Measurements from ENCODE around the gene HOXA1.

Gene HOXA1

GRCh38 chr7:27109466-27110185 is 13.8 kb upstream of the HOXA1 start:
- no peak overlapping the region for H3K23ac ChIP-seq (ENCODE audit: low read length in 2 of 2)
- 77% methylated on average over 4 of the region's 4 CpGs for WGBS
- H3K18ac ChIP-seq (ENCODE audit: low read depth in 1 of 2, low read length in 2 of 2): no peak overlapping the region
- H3K14ac ChIP-seq (ENCODE audit: low read length in 2 of 2): no peak overlapping the region
- no peak overlapping the region for H4K8ac ChIP-seq (ENCODE audit: low read length)
- H2BK15ac ChIP-seq (ENCODE audit: low read depth, poor library complexity, severe bottlenecking): no peak overlapping the region
- H3K9me3 ChIP-seq (ENCODE audit: control insufficient read depth, low read length): no peaks in the 10 kb centered on the region
- H3K4me2 ChIP-seq (ENCODE audit: low read length, poor library complexity, severe bottlenecking): peak overlapping the region; percentile 82
- no peak for DNase-seq
- no peaks in the 10 kb centered on the region for H3K79me1 ChIP-seq (replicated peaks; ENCODE audit: low read length, poor library complexity, severe bottlenecking)
- H2BK12ac ChIP-seq (ENCODE audit: low read length in 2 of 2): peak overlapping the region in 1 of 2 experiments; percentile 6
- peak overlapping the region; percentile 96 for H3K9ac ChIP-seq (ENCODE audit: low read length)
- H4K91ac ChIP-seq (ENCODE audit: low read length): no peak overlapping the region
- no peak overlapping the region for H2BK5ac ChIP-seq (ENCODE audit: low read depth, low read length, poor library complexity, severe bottlenecking)
- H3K27ac ChIP-seq (ENCODE audit: low read length, poor library complexity, severe bottlenecking): peak overlapping the region; percentile 87
- peaks cover 6 to 26% of the 10 kb centered on the region in 2 experiments for H3K36me3 ChIP-seq (ENCODE audit: control insufficient read depth in 1 of 2, insufficient read depth in 2 of 2, low read depth in 1 of 2, low read length in 2 of 2)
- H3K4me1 ChIP-seq (ENCODE audit: control insufficient read depth, insufficient read depth, low read depth, low read length): peaks cover 27% of the 10 kb centered on the region
- no peak overlapping the region for H2BK120ac ChIP-seq (ENCODE audit: low read depth, low read length)
- no peak overlapping the region for H2AFZ ChIP-seq (ENCODE audit: low read depth, low read length)
- H3K27me3 ChIP-seq (ENCODE audit: control insufficient read depth in 1 of 2, insufficient read depth in 1 of 2, low read length in 2 of 2): no peaks in the 10 kb centered on the region
- peak overlapping the region in 1 of 2 experiments; percentile 26 for H3K4ac ChIP-seq (ENCODE audit: low read depth in 1 of 2, low read length in 2 of 2)
- peak overlapping the region in 1 of 2 experiments; percentile 41 for H3K4me3 ChIP-seq (ENCODE audit: insufficient read depth in 1 of 2, low read depth in 1 of 2, low read length in 2 of 2)
- H2AK5ac ChIP-seq (ENCODE audit: low read length, severe bottlenecking): peak overlapping the region; percentile 54

- peak overlapping the region; percentile 92 for H3K27ac ChIP-seq (ENCODE audit: low read length, poor library complexity, severe bottlenecking)
- peak overlapping the region in 1 of 2 experiments; percentile 35 for H3K23ac ChIP-seq (ENCODE audit: low read length in 2 of 2)
- peak overlapping the region in 1 of 2 experiments; percentile 84 for H2BK12ac ChIP-seq (ENCODE audit: low read length in 2 of 2)
- peak overlapping the region; percentile 6 to 15 for H3K18ac ChIP-seq (ENCODE audit: low read depth in 1 of 2, low read length in 2 of 2)
- peak overlapping the region; percentile 19 for H2AK5ac ChIP-seq (ENCODE audit: low read length, severe bottlenecking)
- H4K91ac ChIP-seq (ENCODE audit: low read length): peak overlapping the region; percentile 66
- no peaks in the 10 kb centered on the region for H3K9me3 ChIP-seq (ENCODE audit: control insufficient read depth, low read length)
- peak; percentile 56 for DNase-seq
- H3K14ac ChIP-seq (ENCODE audit: low read length in 2 of 2): no peak overlapping the region
- no peaks in the 10 kb centered on the region for H3K27me3 ChIP-seq (ENCODE audit: control insufficient read depth in 1 of 2, insufficient read depth in 1 of 2, low read length in 2 of 2)
- H2BK15ac ChIP-seq (ENCODE audit: low read depth, poor library complexity, severe bottlenecking): peak overlapping the region; percentile 85
- WGBS: 9% methylated on average over 35 of the region's 41 CpGs
- H3K79me1 ChIP-seq (replicated peaks; ENCODE audit: low read length, poor library complexity, severe bottlenecking): no peaks in the 10 kb centered on the region
- H4K8ac ChIP-seq (ENCODE audit: low read length): peak overlapping the region; percentile 93
- peak overlapping the region; percentile 45 to 61 for H3K4me3 ChIP-seq (ENCODE audit: insufficient read depth in 1 of 2, low read depth in 1 of 2, low read length in 2 of 2)
- H3K4me2 ChIP-seq (ENCODE audit: low read length, poor library complexity, severe bottlenecking): peak overlapping the region; percentile 82
- H2BK5ac ChIP-seq (ENCODE audit: low read depth, low read length, poor library complexity, severe bottlenecking): peak overlapping the region; percentile 96
- H3K36me3 ChIP-seq (ENCODE audit: control insufficient read depth in 1 of 2, insufficient read depth in 2 of 2, low read depth in 1 of 2, low read length in 2 of 2): peaks cover 6 to 26% of the 10 kb centered on the region in 2 experiments
- H2BK120ac ChIP-seq (ENCODE audit: low read depth, low read length): no peak overlapping the region
- H3K4me1 ChIP-seq (ENCODE audit: control insufficient read depth, insufficient read depth, low read depth, low read length): peaks cover 27% of the 10 kb centered on the region
- H2AFZ ChIP-seq (ENCODE audit: low read depth, low read length): no peak overlapping the region
- H3K9ac ChIP-seq (ENCODE audit: low read length): peak overlapping the region; percentile 96
- H3K4ac ChIP-seq (ENCODE audit: low read depth in 1 of 2, low read length in 2 of 2): peak overlapping the region in 1 of 2 experiments; percentile 63
These were observed 12.8 kb upstream of the HOXA1 start for GRCh38 chr7:27108390-27109127.

GRCh38 chr7:27107391-27108381 is 11.9 kb upstream of the HOXA1 start:
- Histone ChIP-seq H4K91ac (ENCODE audit: low read length) (peak overlapping the region; percentile 85), H3K18ac (ENCODE audit: low read depth in 1 of 2, low read length in 2 of 2) (peak overlapping the region; percentile 6 to 15), H3K27me3 (ENCODE audit: control insufficient read depth in 1 of 2, insufficient read depth in 1 of 2, low read length in 2 of 2) (no peaks in the 10 kb centered on the region), H3K4me1 (ENCODE audit: control insufficient read depth, insufficient read depth, low read depth, low read length) (peaks cover 33% of the 10 kb centered on the region), H3K23ac (ENCODE audit: low read length in 2 of 2) (peak overlapping the region in 1 of 2 experiments; percentile 81), H3K4me2 (ENCODE audit: low read length, poor library complexity, severe bottlenecking) (peak overlapping the region; percentile 82), H3K14ac (ENCODE audit: low read length in 2 of 2) (no peak overlapping the region), H3K9ac (ENCODE audit: low read length) (peak overlapping the region; percentile 96), H2AK5ac (ENCODE audit: low read length, severe bottlenecking) (peak overlapping the region; percentile 88), H3K36me3 (ENCODE audit: control insufficient read depth in 1 of 2, insufficient read depth in 2 of 2, low read depth in 1 of 2, low read length in 2 of 2) (peaks cover 6 to 26% of the 10 kb centered on the region in 2 experiments), H3K9me3 (ENCODE audit: control insufficient read depth, low read length) (no peaks in the 10 kb centered on the region), H2BK5ac (ENCODE audit: low read depth, low read length, poor library complexity, severe bottlenecking) (peak overlapping the region; percentile 96), H2BK15ac (ENCODE audit: low read depth, poor library complexity, severe bottlenecking) (peak overlapping the region; percentile 85), H3K4me3 (ENCODE audit: insufficient read depth in 1 of 2, low read depth in 1 of 2, low read length in 2 of 2) (peak overlapping the region; percentile 26 to 65), H4K8ac (ENCODE audit: low read length) (peak overlapping the region; percentile 93), H2BK120ac (ENCODE audit: low read depth, low read length) (no peak overlapping the region), H2AFZ (ENCODE audit: low read depth, low read length) (no peak overlapping the region), H3K27ac (ENCODE audit: low read length, poor library complexity, severe bottlenecking) (peak overlapping the region; percentile 92), H3K4ac (ENCODE audit: low read depth in 1 of 2, low read length in 2 of 2) (peak overlapping the region; percentile 63 to 89), H2BK12ac (ENCODE audit: low read length in 2 of 2) (peak overlapping the region; percentile 2 to 84), H3K79me1 (replicated peaks; ENCODE audit: low read length, poor library complexity, severe bottlenecking) (no peaks in the 10 kb centered on the region)
- WGBS: 19% methylated on average over 39 of the region's 47 CpGs
- DNase-seq: peak; percentile 22
